Central memory CD8-positive, alpha-beta T cell (primary cell): ENCODE results near the gene MT2A.
A peak's percentile ranks its signal among the peaks of the same experiment; 100 is the strongest.

ENCODE experiments used
- ATAC-seq: fragments of 150-1000 bp; cut with Tn5 transposase; replicated peaks from 2 replicates; pipeline ENCODE4 v1.10.0; 2022; ENCODE audit warnings: mild to moderate bottlenecking, moderate FRiP score, moderate number of reproducible peaks; ENCODE audit not compliant: poor library complexity, severe bottlenecking; ENCODE audit errors: extremely low read depth
- DNase-seq, 2 donors: peaks; one replicate each; pipeline ENCODE4 v3.0.0; 2021; ENCODE audit warnings: low spot score in 2 of 2
- H3K27ac Mint-ChIP-seq: one replicate; pipeline ENCODE4 v1.8.0; 2022; ENCODE audit warnings: low read depth, mild to moderate bottlenecking, moderate library complexity, mixed read lengths
- H3K27me3 Mint-ChIP-seq: one replicate; pipeline ENCODE4 v1.8.0; 2022; ENCODE audit warnings: mixed read lengths
- H3K36me3 Mint-ChIP-seq: one replicate; pipeline ENCODE4 v1.8.0; 2022; ENCODE audit warnings: mild to moderate bottlenecking, moderate library complexity, mixed read lengths; ENCODE audit not compliant: insufficient read depth
- H3K4me1 Mint-ChIP-seq: one replicate; pipeline ENCODE4 v1.8.0; 2022; ENCODE audit warnings: mixed read lengths
- H3K4me3 Mint-ChIP-seq: one replicate; pipeline ENCODE4 v1.8.0; 2022; ENCODE audit warnings: mild to moderate bottlenecking, moderate library complexity, mixed read lengths
- H3K9me3 Mint-ChIP-seq: one replicate; pipeline ENCODE4 v1.8.0; 2022; ENCODE audit warnings: mixed read lengths

Gene MT2A

DNA sequence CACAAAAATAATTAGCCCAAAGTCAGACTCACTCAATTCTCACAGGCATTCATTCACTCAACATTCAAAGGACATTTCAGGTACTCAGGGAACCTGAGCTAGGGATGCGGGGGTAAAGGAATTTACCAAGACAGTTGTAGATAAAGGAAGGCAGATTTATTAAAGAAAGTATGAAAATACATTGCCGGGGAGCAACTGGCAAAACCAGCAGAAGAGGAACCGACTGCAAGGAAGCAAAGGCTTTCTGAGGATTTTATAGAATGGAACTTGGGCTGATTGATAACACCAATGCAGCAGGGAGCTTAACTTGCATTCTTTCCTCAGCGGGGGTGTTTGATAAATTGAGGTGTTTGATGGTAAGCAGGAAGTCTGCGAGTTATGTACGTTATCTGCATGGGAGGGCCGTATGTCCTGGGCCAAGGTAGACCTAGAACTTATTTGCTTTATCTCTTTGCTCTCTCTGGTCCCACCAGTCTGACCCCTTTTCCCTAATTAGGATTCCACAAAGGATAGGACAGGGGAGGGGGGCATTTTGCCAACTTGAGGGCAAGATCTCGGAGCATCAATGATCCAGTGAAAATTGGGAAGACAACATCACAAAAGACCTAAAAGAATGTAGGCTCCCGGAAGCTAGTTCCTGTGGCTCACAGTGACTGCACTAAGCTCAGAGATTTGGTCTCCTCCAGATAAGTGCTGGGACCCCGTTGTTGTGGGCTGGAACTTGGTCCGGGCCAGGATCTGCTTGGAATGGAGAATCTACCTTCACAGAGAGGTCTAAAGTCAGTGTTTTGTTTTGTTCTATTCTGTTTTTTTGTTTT is 24.8 kb upstream of the MT2A start:
- H3K4me3 Mint-ChIP-seq: no peak overlapping the region
- no peak for DNase-seq
- peaks cover under 1% of the 10 kb centered on the region for H3K4me1 Mint-ChIP-seq
- ATAC-seq: no peak
- no peak overlapping the region for H3K27ac Mint-ChIP-seq
- H3K36me3 Mint-ChIP-seq: no peaks in the 10 kb centered on the region
- H3K27me3 Mint-ChIP-seq: peaks cover 41% of the 10 kb centered on the region
- H3K9me3 Mint-ChIP-seq: no peaks in the 10 kb centered on the region

DNA sequence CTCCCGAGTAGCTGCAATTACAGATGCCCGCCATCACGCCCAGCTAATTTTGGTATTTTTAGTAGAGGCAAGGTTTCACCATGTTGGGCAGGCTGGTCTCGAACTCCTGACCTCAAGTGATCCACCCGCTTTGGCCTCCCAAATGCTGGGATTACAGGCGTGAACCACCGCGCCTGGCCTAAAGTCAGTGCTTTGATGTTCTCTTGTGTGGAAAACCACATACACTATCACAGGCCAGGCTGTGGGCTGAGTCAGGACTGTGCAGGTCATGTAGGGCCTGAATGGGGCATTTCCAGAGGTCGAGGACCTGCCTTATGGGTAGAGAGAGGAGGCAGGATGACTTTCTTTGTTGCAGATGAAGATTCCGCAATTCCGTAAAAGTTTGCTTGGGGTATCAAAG is 24.1 kb upstream of the MT2A start:
- DNase-seq: no peak
- Mint-ChIP-seq H3K36me3 (peaks cover 2% of the 10 kb centered on the region), H3K27ac (no peak overlapping the region), H3K4me1 (peaks cover 6% of the 10 kb centered on the region), H3K9me3 (no peaks in the 10 kb centered on the region), H3K27me3 (peaks cover 48% of the 10 kb centered on the region), H3K4me3 (no peak overlapping the region)
- ATAC-seq: no peak

DNA sequence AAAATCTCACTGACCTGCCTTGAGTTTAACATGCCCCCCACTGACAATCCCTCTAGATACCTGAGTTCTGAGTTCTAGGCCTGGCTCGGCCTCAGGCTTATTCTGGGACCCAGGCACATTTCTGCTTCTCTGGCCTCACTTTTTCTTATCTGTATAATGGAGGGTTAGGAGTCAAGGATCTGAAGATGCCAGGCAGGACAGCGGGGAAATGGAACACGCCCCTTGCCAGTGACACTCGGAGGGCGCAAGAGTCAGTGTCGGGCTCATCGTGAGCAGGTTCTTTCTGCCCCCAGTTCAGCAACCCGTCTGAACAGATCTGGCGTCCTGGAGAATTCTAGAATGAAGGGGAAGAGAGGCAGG is 19.6 kb upstream of the MT2A start:
- Mint-ChIP-seq H3K9me3 (no peaks in the 10 kb centered on the region), H3K36me3 (peaks cover 2% of the 10 kb centered on the region), H3K27me3 (peaks cover 55% of the 10 kb centered on the region), H3K4me1 (peaks cover 16% of the 10 kb centered on the region), H3K27ac (no peak overlapping the region), H3K4me3 (peak overlapping the region; percentile 81)
- no peak for ATAC-seq
- no peak for DNase-seq

DNA sequence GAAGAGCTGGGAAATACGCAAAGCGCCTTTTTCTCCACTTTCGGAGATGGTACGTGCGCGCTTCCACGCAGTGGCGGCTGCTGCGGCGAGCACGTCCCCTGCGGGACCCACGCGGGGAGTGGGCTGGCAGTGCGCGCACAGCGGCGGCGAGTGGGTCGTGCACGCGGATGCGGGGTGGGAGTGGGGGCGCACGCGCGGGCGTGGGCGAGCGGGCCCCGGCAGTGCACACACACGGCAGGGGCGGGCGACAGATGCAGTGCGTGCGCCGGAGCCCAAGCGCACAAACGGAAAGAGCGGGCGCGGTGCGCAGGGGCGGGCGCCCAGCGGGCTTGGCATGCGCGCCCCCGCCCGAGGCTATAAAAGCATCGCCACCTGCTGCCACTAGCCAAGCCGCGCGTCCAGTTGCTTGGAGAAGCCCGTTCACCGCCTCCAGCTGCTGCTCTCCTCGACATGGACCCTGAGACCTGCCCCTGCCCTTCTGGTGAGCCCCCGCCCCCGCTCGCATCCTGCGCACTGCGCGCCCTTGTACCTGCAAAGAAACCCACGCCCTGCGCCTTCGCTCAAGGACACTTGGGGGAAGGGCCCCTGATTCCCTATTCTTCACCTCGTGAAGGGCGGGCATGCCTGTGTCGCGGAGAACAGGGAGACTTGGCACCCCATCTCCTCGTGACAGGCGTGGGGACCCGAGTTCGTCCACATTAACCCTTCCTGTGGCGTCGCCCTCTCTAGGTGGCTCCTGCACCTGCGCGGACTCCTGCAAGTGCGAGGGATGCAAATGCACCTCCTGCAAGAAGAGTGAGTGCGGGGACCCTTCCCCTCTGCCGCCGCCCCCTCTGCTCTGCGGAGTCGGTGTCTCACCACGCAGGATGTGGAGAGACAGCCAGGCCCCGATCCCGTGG is 19.0 kb upstream of the MT2A start, which contains the start of gene MT3:
MT3 (plus strand) TSS at position 388 of the 899 bp plus-strand sequence; CDS start at position 451, 63 bp downstream.
- DNase-seq (no peak), ATAC-seq (no peak)
- Mint-ChIP-seq H3K27me3 (peaks cover 48% of the 10 kb centered on the region), H3K36me3 (peaks cover 2% of the 10 kb centered on the region), H3K27ac (no peak within 1 kb of the TSS), H3K9me3 (no peaks in the 10 kb centered on the region), H3K4me1 (peaks cover 16% of the 10 kb centered on the region), H3K4me3 (peak within 1 kb of the TSS; percentile 81)

DNA sequence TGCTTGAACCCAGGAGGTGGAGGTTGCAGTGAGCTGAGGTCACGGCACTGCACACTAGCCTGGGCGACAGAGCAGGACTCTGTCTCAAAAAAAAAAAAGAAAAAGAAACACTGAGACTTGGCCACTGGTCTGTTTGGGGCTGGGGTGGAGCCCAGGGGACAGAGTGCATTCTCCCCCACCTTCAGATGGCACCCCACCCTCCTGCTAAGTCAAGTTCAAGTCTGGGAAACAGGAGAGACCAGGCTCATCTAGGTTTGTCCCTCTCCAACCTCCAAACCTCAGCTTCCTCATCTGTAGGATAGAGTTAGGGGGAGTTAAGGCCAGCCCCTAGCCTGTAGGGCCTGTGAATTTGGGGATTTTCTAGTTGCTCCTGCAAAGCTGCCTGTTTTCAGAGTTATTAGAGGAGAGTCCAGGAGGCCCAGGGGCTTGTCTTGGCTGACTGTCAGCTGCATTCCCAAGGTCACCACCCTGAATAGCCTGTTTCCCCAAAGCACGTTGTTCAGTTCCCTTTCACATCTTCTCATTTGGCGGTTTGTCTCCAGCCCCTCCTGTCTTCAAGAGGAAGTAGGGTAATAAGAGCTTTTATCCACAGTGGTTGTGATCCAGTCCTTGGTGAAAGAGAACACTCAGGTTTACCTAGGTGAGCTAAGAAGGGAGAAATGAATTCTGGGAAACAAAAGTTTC is 16.9 kb upstream of the MT2A start:
- H3K4me3 Mint-ChIP-seq: no peak overlapping the region
- H3K27ac Mint-ChIP-seq: no peak overlapping the region
- ATAC-seq (no peak), DNase-seq (no peak)
- peaks cover 16% of the 10 kb centered on the region for H3K4me1 Mint-ChIP-seq
- peaks cover 2% of the 10 kb centered on the region for H3K36me3 Mint-ChIP-seq
- H3K9me3 Mint-ChIP-seq: no peaks in the 10 kb centered on the region
- H3K27me3 Mint-ChIP-seq: peaks cover 44% of the 10 kb centered on the region

DNA sequence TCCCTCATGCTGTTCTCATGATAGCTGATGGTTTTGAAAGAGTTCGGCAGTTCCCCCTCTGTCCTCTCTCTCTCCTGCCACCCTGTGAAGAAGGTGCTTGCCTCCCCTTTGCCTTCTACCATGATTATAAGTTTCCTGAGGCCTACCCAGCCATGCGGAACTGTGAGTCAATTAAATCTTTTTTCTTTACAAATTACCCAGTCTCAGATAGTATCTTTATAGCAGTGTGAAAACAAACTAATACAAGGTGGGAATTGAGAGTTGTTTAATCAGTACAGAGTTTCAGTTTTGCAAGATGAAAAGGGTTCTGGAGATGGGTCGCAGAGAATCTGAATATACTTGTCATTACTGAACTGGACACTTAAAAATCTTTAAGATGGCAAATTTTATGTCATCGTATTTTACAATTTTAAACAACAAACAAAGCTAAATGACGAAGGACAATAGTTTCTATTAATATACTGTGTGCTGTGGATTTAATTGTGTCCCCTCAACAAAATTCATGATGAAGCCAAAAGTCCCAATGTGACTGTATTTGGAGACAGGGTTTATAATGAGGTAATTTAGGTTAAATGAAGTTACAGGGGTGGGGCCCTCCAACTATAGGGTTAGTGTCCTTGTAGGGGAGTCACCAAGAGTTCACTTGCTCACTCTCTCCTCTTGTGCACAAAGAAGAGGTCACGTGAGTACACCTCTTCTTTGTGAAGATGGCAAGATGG is 14.7 kb upstream of the MT2A start:
- Mint-ChIP-seq H3K36me3 (peaks cover under 1% of the 10 kb centered on the region), H3K4me1 (peaks cover 14% of the 10 kb centered on the region), H3K9me3 (no peaks in the 10 kb centered on the region), H3K27ac (no peak overlapping the region), H3K27me3 (peaks cover 27% of the 10 kb centered on the region), H3K4me3 (no peak overlapping the region)
- DNase-seq (no peak), ATAC-seq (no peak)

DNA sequence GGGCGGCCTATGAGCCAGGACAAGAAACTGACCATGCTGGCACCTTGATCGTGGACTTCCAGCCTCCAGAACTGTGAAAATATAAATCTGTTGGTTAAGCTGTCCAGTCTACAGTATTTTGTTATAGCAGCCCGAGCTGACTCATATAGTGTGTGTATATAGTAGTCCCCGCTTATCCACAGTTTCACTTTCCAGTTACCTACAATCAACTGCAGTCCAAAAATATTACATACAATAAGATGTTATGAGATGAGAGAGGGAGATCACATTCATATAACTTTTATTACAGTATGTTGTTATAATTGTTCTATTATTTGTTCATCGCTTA is 14.1 kb upstream of the MT2A start:
- Mint-ChIP-seq H3K27ac (no peak overlapping the region), H3K9me3 (no peaks in the 10 kb centered on the region), H3K27me3 (peaks cover 22% of the 10 kb centered on the region), H3K36me3 (no peaks in the 10 kb centered on the region), H3K4me1 (peaks cover 10% of the 10 kb centered on the region), H3K4me3 (no peak overlapping the region)
- ATAC-seq (no peak), DNase-seq (no peak)

DNA sequence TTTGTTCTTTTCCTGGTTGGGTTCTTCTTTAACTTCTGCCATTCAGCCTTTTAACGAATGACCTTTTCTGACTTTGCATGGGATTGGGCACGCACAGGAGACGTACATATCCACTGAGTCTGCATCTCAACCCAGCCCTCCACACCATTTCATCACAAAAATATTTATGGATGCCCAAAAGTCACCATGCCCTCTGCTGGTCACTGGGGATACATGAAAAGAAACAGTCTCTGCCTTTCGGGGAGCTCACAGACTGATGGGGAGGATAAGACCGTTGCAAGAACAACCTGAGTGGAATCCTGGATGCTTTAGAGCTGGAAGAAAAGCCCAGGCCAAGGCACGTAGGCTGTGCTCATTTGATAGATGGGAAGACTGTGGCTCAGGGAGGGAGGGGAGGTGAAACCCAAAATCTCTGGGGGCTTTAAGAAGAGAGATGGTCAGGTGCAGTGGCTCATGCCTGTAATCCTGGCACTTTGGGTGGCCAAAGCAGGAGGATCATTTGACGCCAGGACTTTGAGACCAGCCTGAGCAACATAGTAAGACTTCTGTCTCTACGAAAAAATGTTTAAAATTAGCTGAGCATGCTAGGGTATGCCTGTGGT is 7.9 kb upstream of the MT2A start:
- no peak overlapping the region for H3K27ac Mint-ChIP-seq
- peaks cover 13% of the 10 kb centered on the region for H3K27me3 Mint-ChIP-seq
- H3K36me3 Mint-ChIP-seq: no peaks in the 10 kb centered on the region
- no peaks in the 10 kb centered on the region for H3K9me3 Mint-ChIP-seq
- peaks cover 7% of the 10 kb centered on the region for H3K4me1 Mint-ChIP-seq
- ATAC-seq: peak; percentile 77
- no peak for DNase-seq
- no peak overlapping the region for H3K4me3 Mint-ChIP-seq

DNA sequence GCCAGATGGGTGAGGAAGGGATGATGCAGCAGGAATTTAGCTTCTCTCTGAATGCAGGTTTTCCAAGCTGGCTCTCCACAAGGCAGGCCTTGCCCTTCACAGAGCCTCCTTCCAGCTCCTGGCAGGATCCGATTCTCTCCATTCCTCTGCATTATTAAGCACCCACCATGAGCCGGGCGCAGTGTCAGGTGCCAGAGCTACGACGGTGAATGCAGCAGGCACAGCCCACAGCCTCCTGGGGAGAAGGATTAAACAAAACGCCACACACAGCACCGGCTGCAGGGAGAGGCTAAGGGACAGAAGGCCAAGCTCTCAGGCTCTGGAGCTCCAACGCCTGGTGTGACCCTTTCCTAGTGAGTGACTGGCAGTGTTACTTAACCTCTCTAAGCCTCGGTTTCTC is 7.1 kb upstream of the MT2A start:
- peaks cover 11% of the 10 kb centered on the region for H3K4me1 Mint-ChIP-seq
- H3K27ac Mint-ChIP-seq: no peak overlapping the region
- H3K36me3 Mint-ChIP-seq: no peaks in the 10 kb centered on the region
- H3K4me3 Mint-ChIP-seq: no peak overlapping the region
- no peak for ATAC-seq
- H3K9me3 Mint-ChIP-seq: no peaks in the 10 kb centered on the region
- peaks cover 13% of the 10 kb centered on the region for H3K27me3 Mint-ChIP-seq
- DNase-seq: no peak

DNA sequence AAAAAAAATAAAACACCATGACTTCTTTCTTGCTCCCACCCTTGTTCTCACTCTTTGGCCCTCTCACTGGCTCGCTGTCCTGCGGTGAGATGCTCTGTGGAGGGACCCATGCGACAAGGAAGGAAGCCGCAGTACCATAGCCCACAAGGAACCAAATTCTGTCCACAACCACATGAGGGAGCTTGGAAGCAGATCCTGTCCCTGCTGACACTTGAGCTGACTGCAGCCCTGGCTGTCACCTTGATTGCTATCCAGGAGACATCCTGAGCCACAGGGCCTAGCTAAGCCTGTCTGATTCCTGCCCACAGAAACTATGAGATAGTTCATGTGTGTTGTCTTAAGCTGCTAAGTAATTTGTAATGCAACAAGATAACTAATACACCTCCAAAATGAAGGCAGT is 4.8 kb upstream of the MT2A start:
- ATAC-seq (no peak), DNase-seq (no peak)
- Mint-ChIP-seq H3K36me3 (peaks cover 2% of the 10 kb centered on the region), H3K27me3 (peaks cover 13% of the 10 kb centered on the region), H3K4me3 (no peak overlapping the region), H3K27ac (no peak overlapping the region), H3K9me3 (no peaks in the 10 kb centered on the region), H3K4me1 (peaks cover 30% of the 10 kb centered on the region)

DNA sequence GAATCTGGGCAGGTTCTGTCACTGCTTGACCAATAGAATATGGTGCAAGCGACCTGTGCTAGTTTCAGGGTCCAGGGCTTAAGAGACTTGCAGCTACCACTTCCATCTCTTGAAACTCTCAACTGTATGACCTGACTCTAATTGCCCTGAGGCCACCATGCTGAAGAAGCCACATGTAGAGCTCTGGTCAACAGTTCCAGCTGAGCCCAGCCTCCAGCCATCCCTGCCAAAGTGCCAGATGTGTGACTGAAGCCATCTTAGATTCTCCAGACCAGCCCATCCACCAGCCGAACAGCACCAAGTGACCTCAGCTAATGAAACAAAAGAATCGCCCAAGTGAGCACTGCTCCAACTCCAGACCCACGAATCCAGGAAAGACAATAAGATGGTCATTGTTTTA is 3.4 kb upstream of the MT2A start:
- ATAC-seq: no peak
- Mint-ChIP-seq H3K36me3 (peaks cover 5% of the 10 kb centered on the region), H3K4me1 (peaks cover 42% of the 10 kb centered on the region), H3K9me3 (no peaks in the 10 kb centered on the region), H3K27me3 (peaks cover 12% of the 10 kb centered on the region), H3K27ac (no peak overlapping the region), H3K4me3 (no peak overlapping the region)
- no peak for DNase-seq

DNA sequence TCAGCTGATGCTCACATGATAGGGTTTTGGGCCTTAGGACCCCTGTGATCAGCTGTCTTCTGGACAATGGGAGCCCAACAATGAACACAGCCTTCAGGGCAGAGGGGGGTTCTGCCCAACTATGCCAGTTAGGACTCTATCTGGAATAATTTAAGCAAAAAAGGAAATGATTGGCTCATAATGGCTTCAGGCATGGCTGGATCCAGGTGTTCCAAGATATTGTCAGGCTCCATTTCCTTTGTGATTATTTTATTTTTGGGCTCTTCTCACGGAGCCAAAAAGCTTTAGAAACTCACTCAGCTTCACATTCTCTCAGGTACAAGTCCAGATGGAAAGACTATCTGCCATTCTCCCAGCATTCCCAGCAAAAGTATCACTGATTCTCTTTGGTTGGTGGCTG is 2.9 kb upstream of the MT2A start:
- peaks cover 43% of the 10 kb centered on the region for H3K4me1 Mint-ChIP-seq
- no peak for DNase-seq

More for the DNA sequence above, 2.9 kb upstream of the MT2A start:
- Mint-ChIP-seq H3K4me3 (no peak overlapping the region), H3K9me3 (no peaks in the 10 kb centered on the region), H3K27me3 (peaks cover 6% of the 10 kb centered on the region), H3K36me3 (peaks cover 5% of the 10 kb centered on the region), H3K27ac (no peak overlapping the region)
- ATAC-seq: no peak
